ENCODE results near the gene SLC7A6.

SLC7A6 gene

DNA sequence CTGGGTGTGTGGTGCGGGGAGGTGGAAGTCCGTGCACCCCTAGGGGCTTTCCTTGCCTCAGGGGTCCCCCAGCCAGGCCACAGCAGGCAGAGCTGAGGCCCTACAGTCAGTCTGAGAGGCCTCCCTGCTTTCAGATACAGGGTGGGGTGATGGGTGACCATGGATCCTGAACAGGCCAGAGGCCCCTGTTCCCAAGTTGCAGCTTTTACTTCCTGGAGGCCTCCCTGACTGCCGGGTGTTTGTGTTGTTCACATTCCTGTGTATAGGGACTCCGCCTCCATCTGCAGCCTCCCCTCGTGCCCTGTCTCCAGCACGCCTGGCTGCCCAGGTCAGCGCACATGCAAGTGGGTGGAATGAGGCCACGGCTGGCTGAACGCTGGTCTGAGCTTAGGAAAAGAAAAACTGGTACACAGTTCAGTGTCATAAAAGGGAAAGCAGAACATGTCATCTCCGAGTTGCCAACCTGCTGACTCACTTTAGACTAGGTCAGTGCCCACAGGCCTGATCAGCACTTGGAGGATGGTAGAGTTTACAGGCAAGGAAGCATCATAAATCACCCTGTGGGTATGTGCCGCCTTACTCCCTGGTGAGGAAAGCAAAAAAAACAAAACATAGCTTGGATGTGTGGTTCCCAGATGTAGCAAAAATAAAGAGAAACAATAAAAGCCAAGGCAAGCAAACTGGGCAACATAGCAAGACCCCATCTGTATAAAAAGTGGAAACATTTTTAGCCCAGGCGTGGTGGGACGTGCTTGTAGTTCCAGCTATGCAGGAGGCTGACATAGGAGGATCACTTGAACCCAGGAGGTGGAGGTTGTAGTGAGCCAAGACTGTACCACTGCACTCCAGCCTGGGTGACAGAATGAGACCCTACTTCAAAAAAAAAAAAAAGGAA, 6.2 kb upstream of the SLC7A6 start:
- peak; percentile 77 to 92 (median 82) for DNase-seq

DNA sequence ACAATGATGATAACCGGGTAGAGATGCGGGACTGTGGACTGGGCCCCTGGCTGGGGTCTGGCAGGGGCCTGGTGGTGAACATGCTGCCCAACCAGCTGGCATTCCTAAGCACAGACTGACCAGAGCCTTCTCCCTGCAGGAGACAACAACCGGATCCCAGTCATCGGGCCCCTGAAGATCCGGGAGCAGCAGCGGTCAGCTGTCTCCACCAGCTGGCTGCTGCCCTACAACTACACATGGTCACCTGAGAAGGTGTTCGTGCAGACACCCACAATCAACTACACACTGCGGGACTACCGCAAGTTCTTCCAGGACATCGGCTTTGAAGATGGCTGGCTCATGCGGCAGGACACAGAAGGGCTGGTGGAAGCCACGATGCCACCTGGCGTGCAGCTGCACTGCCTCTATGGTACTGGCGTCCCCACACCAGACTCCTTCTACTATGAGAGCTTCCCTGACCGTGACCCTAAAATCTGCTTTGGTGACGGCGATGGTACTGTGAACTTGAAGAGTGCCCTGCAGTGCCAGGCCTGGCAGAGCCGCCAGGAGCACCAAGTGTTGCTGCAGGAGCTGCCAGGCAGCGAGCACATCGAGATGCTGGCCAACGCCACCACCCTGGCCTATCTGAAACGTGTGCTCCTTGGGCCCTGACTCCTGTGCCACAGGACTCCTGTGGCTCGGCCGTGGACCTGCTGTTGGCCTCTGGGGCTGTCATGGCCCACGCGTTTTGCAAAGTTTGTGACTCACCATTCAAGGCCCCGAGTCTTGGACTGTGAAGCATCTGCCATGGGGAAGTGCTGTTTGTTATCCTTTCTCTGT, 5.1 kb upstream of the SLC7A6 start:
- DNase-seq = peak; percentile 53 to 73 (median 71)

DNA sequence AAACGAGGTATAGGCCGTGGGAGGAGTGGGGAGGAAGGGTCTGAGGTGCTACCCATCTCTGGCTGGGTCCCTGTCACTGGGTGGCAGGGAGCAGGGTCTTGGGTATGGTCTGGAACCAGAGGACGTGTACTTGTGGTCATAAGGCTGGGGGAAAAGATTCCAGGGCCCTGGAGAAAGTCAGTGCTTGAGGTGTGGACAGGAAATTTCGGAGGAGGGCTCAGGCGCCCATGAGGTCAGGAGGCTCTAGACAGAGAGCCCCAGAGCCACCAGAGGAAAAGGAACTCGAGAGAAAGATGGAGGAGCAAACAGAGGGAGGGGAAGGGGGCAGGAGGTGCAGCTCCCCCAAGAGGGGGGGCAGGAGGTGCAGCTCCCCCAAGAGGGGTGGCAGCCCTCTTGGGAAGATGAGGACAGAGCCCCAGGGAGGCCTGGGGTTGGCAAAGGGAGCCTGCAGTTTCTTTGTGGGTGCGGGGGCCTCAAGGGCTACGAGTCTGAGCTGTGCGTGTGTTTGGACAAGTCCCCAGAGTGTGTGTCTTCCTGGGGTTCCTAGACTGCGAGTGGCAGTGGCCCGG, 683 bp upstream of the SLC7A6 start:
- DNase-seq = no peak

DNA sequence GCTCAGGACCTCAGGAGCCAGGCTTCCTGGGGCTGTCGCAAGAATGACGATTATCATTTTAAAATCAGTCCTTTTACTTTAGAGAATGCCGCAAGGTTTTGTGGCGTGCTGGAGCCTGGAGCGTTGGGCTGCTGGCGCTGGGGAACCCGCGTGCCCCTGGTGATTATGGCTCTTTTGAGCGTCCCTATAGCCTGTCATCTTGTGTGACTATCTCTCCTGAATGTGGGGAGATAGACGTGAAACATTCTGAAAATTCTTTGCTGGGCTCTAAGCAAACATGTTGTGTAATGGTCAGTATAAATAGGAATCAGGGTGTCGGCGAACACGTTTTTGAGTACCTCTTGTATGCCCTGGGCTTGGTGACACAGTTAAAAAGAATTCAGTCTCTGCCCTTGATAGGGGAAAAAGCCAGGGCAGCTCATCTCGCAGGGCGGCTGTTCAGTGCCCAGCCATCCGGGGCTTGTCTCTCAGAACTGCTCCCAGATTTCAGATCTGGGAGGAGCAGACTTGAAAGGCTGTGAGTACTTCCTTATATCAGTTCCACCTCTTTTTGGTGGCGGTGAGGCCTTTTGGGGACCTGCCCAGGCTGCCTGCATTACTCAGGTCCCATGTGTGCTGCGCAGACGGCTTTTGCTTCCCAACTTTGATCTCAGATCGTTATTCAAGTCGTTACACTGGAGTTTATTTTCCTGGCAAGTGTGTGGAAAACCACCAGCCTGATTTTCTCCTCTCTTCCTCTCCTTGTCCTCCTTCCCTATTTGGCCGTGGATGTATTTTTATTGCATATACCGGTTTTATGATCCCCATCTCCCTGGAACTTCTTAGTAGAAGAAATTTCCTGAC, 973 bp downstream of the SLC7A6 start:
- peak; percentile 66 to 76 (median 74) for DNase-seq

DNA sequence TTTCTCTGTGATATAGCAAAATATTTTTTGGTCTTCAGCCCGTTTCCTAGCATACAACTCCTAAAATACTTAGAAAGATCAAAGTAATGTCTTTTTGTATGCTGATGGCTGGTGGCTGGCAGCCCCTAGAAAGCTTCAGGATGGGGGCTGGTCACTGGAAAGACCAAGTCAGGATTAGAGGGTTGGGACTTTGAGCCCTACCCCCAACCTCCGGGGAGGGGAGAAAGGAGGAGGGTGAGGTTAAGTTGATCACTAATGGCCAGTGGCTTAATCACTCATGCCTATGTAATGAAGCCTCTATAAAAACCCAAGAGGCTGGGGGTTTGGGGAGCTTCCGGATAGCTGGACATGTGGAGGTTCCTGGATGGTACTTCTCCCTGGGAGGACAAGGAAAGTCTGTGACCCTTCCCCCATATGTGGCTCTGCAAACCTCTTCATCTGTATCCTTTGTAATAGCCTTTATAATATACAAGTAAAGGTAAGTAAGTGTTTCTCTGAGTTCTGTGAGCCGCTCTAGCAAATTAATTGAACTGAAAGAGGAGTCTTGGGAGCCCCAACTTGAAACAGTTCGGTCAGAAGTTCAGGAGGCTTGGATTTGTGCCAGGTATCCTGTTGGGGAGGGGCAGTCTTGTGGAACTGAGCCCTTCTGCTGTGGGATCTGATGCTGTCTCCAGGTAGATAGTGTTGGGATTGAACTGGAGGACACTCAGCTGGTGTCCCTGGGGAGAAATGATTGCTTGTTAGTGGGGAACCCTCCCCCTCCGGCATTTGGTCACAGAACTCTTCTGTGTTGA, 3.5 kb downstream of the SLC7A6 start:
- no peak for DNase-seq

GRCh38 chr16:68269793-68270192, 5.5 kb downstream of the SLC7A6 start:
- no peak for DNase-seq

DNA sequence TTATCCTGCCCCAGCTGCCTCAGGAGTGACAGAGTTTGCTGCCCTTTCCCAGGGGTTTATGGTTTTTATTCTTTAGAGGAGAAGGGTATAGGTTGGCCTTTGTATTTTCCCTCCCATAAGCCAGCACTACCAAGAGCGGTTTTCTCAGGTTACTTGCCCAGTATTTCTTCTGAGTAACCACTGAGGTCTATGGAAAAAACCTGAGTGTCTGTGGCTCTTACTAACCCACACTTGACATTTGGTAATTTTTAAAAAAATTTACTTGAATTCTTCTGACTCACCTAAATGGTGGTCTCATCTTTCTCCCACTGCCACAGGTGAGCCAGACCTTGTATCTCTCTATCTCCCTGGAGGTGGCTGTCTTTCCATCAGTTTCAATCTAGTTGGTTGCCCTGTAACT, 6.0 kb downstream of the SLC7A6 start:
- DNase-seq = no peak

GRCh38 chr16:68272507-68273209, 8.3 kb downstream of the SLC7A6 start:
- no peak for DNase-seq

GRCh38 chr16:68273459-68273858, 9.1 kb downstream of the SLC7A6 start:
- DNase-seq = no peak

DNA sequence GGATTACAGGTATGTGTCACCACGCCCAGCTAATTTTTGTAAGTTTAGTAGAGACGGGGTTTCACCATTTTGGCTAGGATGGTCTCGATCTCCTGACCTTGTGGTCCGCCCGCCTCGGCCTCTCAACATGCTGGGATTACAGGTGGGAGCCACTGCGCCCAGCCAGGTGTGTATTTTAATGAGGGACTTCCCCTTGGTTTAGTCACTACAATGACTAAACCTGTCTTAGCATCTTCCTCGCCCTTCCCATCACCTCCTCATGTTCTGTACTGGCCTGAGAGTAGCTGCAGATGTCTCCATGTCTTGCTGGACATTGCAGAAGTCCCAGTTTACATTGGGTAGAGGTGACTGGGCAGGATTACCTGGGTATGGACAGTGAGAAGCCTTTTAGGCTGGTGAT, 9.6 kb downstream of the SLC7A6 start:
- DNase-seq = no peak

DNA sequence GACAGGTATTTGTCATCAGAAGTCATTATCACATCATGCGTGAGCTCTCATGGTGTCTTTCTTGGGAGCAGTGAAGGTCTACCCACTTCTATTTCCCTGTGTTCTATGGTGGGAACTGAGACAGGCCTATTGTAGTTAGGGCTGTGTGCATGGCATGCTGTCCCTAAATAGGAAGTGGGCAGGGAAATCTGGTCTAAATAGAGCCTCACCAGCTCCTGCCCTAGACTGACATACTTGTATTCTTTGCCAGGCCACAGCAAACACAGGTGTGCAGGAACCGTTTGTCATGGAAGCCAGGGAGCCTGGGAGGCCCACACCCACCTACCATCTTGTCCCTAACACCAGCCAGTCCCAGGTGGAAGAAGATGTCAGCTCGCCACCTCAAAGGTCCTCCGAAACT, 10.1 kb downstream of the SLC7A6 start:
- DNase-seq = no peak

DNA sequence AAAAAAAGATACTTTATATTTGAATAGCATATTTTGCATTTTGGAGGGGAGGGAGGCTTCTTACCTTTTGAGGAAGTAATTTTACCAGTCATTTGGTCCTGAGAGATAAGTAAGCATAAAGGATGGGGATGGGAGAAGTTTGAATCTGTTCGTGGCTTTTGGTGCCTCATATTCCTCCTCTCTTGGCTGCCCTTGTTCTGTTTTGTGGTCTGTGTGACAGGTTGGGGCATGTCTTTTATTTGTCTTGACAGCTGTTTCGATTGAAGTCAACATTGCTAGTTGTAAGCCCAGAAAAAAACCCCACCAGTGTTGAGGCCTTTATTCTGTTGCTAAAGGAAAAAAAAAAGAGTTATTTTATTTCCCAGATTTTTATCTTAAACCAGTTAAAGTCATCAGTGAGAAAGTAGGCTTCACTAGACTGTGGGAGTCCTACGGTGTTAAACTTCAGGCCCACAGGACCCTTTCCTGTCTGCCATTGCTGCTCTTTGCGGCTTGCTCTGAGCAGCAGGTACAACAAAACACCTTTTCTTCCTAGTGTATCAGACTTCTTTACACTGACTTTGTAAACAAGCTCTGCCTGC, 11.4 kb downstream of the SLC7A6 start:
- DNase-seq = no peak

DNA sequence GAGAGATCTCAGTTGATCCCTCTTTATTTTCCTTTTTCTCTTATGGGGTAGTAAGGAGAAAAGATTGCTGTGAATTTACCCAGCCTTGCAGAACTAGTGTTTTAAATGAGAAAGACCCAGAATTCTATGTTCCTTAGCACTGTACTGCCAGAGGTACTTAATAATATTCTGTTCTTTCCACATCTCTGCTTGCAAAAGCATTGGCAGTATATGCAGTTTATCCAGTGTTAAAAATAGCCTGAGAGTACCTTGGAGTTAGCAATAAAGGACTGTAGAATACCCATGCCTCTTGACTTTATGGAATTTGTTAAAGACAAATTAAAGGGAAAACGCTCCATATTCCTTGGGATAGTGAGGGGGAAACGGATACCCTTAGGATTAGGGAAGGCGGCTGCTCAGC, 11.9 kb downstream of the SLC7A6 start:
- no peak for DNase-seq

DNA sequence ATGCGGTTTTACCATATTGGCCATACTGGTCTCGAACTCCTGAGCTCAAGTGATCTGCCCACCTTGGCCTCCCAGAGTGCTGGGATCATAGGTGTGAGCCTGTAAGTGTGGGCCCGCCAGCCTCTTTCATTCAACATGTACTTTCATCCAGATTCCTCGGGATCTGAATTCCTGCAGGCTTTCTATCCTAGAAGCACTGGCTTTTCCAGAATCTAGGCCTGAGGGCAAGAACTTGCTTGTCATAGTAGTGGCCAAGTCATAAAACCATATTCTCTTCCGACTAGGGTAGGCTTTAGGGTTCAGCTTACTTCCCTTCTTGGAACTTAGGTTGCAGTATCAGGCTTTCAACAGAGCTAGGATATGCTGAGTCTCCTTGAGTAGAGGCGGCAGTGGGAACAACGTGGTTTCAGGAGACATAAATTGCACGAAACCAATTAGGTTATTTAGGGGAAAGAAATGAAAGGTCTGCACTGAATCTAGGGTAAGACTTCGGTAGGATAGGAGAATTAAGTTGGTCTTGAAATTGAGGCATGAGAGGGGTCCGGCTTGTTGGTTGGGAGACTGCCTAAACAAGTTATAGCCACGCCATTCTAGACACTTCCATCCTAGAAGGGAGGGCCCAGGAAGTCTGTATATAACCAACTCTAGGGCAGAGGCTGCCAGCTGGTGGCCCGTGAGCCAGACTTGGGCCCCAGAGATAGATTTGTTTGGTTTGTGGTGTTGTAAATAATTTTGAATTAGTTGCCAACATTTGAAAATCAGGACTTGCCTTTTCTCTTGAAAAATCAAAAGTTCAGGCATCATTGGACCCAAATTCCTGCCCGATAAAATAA, 15.6 kb downstream of the SLC7A6 start:
- DNase-seq = peak in 2 of 4 experiments; percentile 43 to 45

DNA sequence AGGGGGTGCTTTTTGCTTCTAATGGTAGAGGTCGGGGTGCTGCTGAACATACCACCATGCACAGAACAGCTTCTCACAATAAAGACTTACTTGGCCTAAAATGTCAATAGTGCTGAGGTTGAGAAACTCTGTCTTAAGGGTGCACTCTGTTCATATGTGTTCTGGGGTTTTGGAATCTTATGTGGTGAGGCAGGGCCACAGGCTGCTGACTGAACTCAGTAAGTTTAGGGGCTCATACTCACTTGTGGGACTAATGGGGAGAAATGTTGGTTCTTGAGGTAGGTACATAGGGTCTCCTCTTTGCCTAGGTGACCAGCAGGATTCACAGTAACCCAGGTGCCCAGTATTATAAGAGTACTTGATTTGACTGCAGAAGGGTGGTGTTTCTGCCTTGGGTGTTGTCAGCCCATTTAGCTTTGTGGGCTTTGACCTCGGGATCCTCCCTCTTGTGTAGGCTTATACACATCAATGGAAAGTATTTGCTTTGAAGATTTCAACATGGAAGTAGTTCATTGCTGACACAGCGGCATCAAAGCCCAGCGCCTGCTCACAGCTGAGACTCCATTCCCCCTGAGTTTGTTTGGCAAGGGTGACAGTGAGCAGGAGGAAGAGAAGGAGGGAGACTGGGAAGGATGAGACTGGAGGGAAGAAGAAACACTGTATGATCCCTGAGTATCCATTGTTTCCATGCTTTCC, 17.2 kb downstream of the SLC7A6 start:
- no peak for DNase-seq

DNA sequence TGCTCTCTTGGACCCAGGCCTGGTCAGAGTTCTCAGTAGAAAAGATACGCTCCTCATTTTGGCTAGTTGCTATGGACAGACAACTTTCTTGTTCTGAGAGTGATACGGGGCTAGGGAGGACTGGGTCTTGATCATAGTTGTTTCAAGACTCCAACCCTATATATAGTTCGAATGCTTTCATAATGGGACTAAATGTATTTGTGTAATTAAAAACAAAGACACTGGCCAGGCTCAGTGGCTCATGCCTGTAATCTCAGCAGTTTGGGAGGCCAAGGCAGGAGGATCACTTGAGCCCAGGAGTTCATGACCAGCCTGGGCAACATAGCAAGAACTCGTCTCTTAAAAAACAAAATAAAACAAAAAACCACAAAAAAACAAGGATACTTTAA, 17.7 kb downstream of the SLC7A6 start:
- no peak for DNase-seq

DNA sequence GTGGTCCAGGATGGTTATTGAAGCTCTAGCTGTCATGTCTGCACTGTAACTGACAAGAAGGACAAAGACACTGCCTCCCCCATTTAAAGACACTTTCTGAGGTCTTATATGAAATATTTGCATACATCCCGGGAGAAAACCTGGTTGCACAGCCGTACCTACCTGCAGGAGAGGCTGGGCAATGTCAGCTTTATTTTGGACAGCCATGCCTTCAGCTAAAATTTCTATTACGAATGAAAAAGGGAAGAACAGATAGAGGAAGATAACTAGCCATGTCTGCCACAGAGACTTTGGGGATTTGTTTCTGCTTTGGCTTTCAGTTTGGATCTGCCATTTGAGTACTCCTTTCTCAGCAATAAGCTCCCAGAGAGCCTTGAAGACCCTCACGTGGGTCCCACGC, 19.0 kb downstream of the SLC7A6 start:
- DNase-seq = peak in 2 of 4 experiments; percentile 30 to 44

- DNase-seq = no peak
These were observed 19.7 kb downstream of the SLC7A6 start for GRCh38 chr16:68283801-68284598.
